K562 (cell line): ENCODE results near the gene RNF144A. TPM values are rescaled to one million over a fixed set of nuclear protein-coding genes. Genes with fewer than 3 reads are reported as not detected.
A peak's percentile ranks its signal among the peaks of the same experiment; 100 is the strongest.

Experiments used
- ATAC-seq: fragments of 200-7000 bp; cut with Tn5 transposase; 3 replicates; pipeline ENCODE4 v1.9.1; 2020; ENCODE audit warnings: moderate library complexity
- BruUV-seq: library from RNA; stranded (reverse); fragments of 400-500 nt; replicated peaks from 2 replicates; lab custom pipeline; 2021; lab: Mats Ljungman, UMichigan
- CTCF ChIA-PET: fragments of 300-600 bp; formaldehyde crosslinking; extraction: SDS; loops from one replicate; lab custom pipeline; 2021; ENCODE audit warnings: low intra/inter-chr PET ratio; lab: Yijun Ruan, JAX
- POLR2A ChIA-PET: fragments of 300-600, 350-650 bp; sonication (Branson Sonifier 250); formaldehyde crosslinking; extraction: SDS; loops from one replicate; lab custom pipeline; 2021; ENCODE audit warnings: antibody characterized with exemption, inconsistent platforms; lab: Yijun Ruan, JAX
- DNase-seq, 4 experiments: peaks; one replicate each; pipeline versions ENCODE4 v3.0.0 to v3.0.0-alpha.2; 2011 to 2018; ENCODE audit warnings: low spot score in 3 of 4, mixed read lengths in 3 of 4; ENCODE audit errors: extremely low read depth in 1 of 4
- FAIRE-seq: peaks from 2 replicates; lab custom pipeline; 2011; peaks lifted over from hg19 to GRCh38; lab: Jason Lieb, UNC
- H2AFZ ChIP-seq: 2 replicates; pipeline ENCODE4 v1.6.0; 2011; ENCODE audit warnings: low read depth, low read length, control low read depth, inconsistent platforms
- H3K27ac ChIP-seq: fragments of 200-600 bp; 3 replicates; pipeline ENCODE4 v1.8.0; 2011; ENCODE audit warnings: low read depth, mild to moderate bottlenecking, control low read depth, inconsistent platforms, low read length, moderate library complexity, mixed read lengths; ENCODE audit errors: extremely low read depth
- H3K27me3 ChIP-seq, 2 experiments: fragments of 300-600 bp in 1 of 2; 2 replicates in 1 of 2; 3 replicates in 1 of 2; pipeline versions ENCODE4 v1.6.0 to v1.8.0; 2011; ENCODE audit warnings: inconsistent platforms in 2 of 2, low read length in 2 of 2, mild to moderate bottlenecking in 1 of 2, mixed read lengths in 1 of 2, moderate library complexity in 1 of 2; ENCODE audit not compliant: control insufficient read depth in 2 of 2, insufficient read depth in 2 of 2
- H3K36me3 ChIP-seq: fragments of 300-600 bp; 3 replicates; pipeline ENCODE4 v1.8.0; 2011; ENCODE audit warnings: mild to moderate bottlenecking, low read length, inconsistent platforms; ENCODE audit not compliant: control insufficient read depth, insufficient read depth
- H3K4me1 ChIP-seq, 2 experiments: fragments of 200-600 bp in 1 of 2; replicated peaks in 1 of 2; 2 replicates in 1 of 2; 3 replicates in 1 of 2; pipeline versions ENCODE4 v1.5.1 to v1.8.0; 2011; ENCODE audit warnings: inconsistent platforms in 2 of 2, low read length in 2 of 2, mild to moderate bottlenecking in 1 of 2, mixed read lengths in 1 of 2, moderate library complexity in 1 of 2; ENCODE audit not compliant: control insufficient read depth in 2 of 2, insufficient read depth in 2 of 2
- H3K4me2 ChIP-seq: 2 replicates; pipeline ENCODE4 v1.6.1; 2011; ENCODE audit warnings: low read length, control low read depth, inconsistent platforms, mixed read lengths; ENCODE audit not compliant: insufficient read depth
- H3K4me3 ChIP-seq: fragments of 200-600 bp; sonication (generic), shearing (Covaris generic); 2 replicates; pipeline ENCODE4 v1.5.1; 2016; ENCODE audit warnings: control low read depth, inconsistent platforms
- H3K79me2 ChIP-seq: fragments of 200-600 bp; 3 replicates; pipeline ENCODE4 v1.8.0; 2011; ENCODE audit warnings: low read length, inconsistent platforms; ENCODE audit not compliant: control insufficient read depth, insufficient read depth
- H3K9ac ChIP-seq, 2 experiments: 2 replicates each; pipeline versions ENCODE4 v1.6.0 to v1.6.1; 2011; ENCODE audit warnings: low read depth in 2 of 2, low read length in 2 of 2, control low read depth in 1 of 2, inconsistent platforms in 1 of 2, mild to moderate bottlenecking in 1 of 2, mixed read lengths in 1 of 2; ENCODE audit not compliant: insufficient read depth in 1 of 2
- H3K9me1 ChIP-seq: one replicate; pipeline ENCODE4 v1.6.0; 2011; ENCODE audit warnings: inconsistent platforms, mild to moderate bottlenecking, low read length, moderate library complexity; ENCODE audit not compliant: control insufficient read depth, insufficient read depth
- H3K9me3 ChIP-seq: replicated peaks from 2 replicates; pipeline ENCODE4 v1.5.1; 2011; ENCODE audit warnings: low read depth, low read length, inconsistent platforms; ENCODE audit not compliant: control insufficient read depth, insufficient read depth
- H4K20me1 ChIP-seq: replicated peaks from 2 replicates; pipeline ENCODE4 v1.6.1; 2011; ENCODE audit warnings: low read length, inconsistent platforms, mixed read lengths; ENCODE audit not compliant: control insufficient read depth, insufficient read depth
- CXXC5 ChIP-seq: fragments of 250-450 bp; sonication (Bioruptor Pico); IDR thresholded peaks from 2 replicates; pipeline ENCODE4 v1.8.0; 2022; ENCODE audit warnings: inconsistent platforms, mild to moderate bottlenecking, moderate library complexity
- DMBX1 ChIP-seq: fragments of 250-450 bp; sonication (Bioruptor Pico); IDR thresholded peaks from 2 replicates; pipeline ENCODE4 v1.8.0; 2022; ENCODE audit warnings: inconsistent platforms, mild to moderate bottlenecking, moderate library complexity, borderline replicate concordance
- ETV5 ChIP-seq: sonication (generic); formaldehyde crosslinking; IDR thresholded peaks from 2 replicates; pipeline ENCODE4 v1.4.0; 2020; ENCODE audit warnings: low read depth, mild to moderate bottlenecking, missing genetic modification reagents
- FOSL1 ChIP-seq: fragments of 200-800 bp; sonication (Bioruptor generic); conservative IDR thresholded peaks from 2 replicates; pipeline ENCODE4 v1.6.1; 2016; ENCODE audit warnings: missing genetic modification characterization, missing compliant biosample characterization
- JUNB ChIP-seq: fragments of 450-650 bp; formaldehyde crosslinking; conservative IDR thresholded peaks from 2 replicates; pipeline ENCODE4 v1.4.0; 2020; ENCODE audit warnings: mild to moderate bottlenecking
- L3MBTL2 ChIP-seq: fragments of 450-650 bp; IDR thresholded peaks from 2 replicates; pipeline ENCODE4 v1.6.1; 2016; ENCODE audit warnings: mild to moderate bottlenecking, moderate library complexity
- LCOR ChIP-seq: sonication (generic); formaldehyde crosslinking; IDR thresholded peaks from 2 replicates; pipeline ENCODE4 v1.8.0; 2022; ENCODE audit warnings: mild to moderate bottlenecking, missing genetic modification reagents
- NCOA2 ChIP-seq, 2 experiments: fragments of 450-650 bp; IDR thresholded peaks; 2 replicates each; pipeline ENCODE4 v1.6.1; 2018; ENCODE audit warnings: mild to moderate bottlenecking in 2 of 2, moderate library complexity in 1 of 2; ENCODE audit not compliant: partially characterized antibody in 2 of 2
- NFE2 ChIP-seq: IDR thresholded peaks from 2 replicates; pipeline ENCODE4 v1.6.1; 2014; ENCODE audit warnings: antibody characterized with exemption, low read depth
- PHF8 ChIP-seq: fragments of 200-600 bp; sonication (generic); IDR thresholded peaks from 2 replicates; pipeline ENCODE4 v1.6.1; 2012; ENCODE audit warnings: mixed run types, mild to moderate bottlenecking, inconsistent platforms, low read length, moderate library complexity, borderline replicate concordance
- POLR3A ChIP-seq: IDR thresholded peaks from 2 replicates; pipeline ENCODE4 v1.6.1; 2011; ENCODE audit warnings: borderline replicate concordance, mild to moderate bottlenecking, moderate library complexity; ENCODE audit not compliant: insufficient read length, insufficient read depth; ENCODE audit errors: extremely low read depth
- TAF1 ChIP-seq: IDR thresholded peaks from 2 replicates; pipeline ENCODE4 v1.6.1; 2011; ENCODE audit warnings: mild to moderate bottlenecking, low read length, moderate library complexity; ENCODE audit not compliant: insufficient read depth, control insufficient read depth, severe bottlenecking; ENCODE audit errors: extremely low read depth
- ZNF197 ChIP-seq: fragments of 200-800 bp; sonication (Bioruptor generic); IDR thresholded peaks from 2 replicates; pipeline ENCODE4 v1.6.1; 2016; ENCODE audit warnings: low read depth, missing genetic modification characterization, missing compliant biosample characterization
- ZNF408 ChIP-seq: fragments of 250-450 bp; sonication (Bioruptor Pico); IDR thresholded peaks from 2 replicates; pipeline ENCODE4 v1.4.0; 2020; ENCODE audit warnings: low read depth, mild to moderate bottlenecking, moderate library complexity
- ZNF444 ChIP-seq: fragments of 250-450 bp; sonication (Bioruptor Pico); IDR thresholded peaks from 2 replicates; pipeline ENCODE4 v1.4.0; 2020; ENCODE audit warnings: mild to moderate bottlenecking, moderate library complexity
- whole genome bisulfite sequencing: fragments of 100-300 bp; shearing (Covaris generic); methylation state at CpG from one replicate; pipeline ENCODE4 v1.1.6; 2016; ENCODE audit warnings: low coverage, mixed read lengths; ENCODE audit not compliant: insufficient coverage; ENCODE audit errors: missing lambda C conversion rate; 5-methylcytosine and 5-hydroxymethylcytosine counted together
- in situ Hi-C: fragments of 300-500 bp; cut with MboI; formaldehyde crosslinking; loops from 4 replicates; pipeline ENCODE4 v1.15.0; 2018; ENCODE audit warnings: inconsistent platforms, mixed read lengths
- intact Hi-C: fragments of 100-400 bp; cut with micrococcal nuclease; formaldehyde crosslinking; loops from 2 replicates; pipeline ENCODE4 v1.14.2; 2022
- polyA plus RNA-seq, 8 experiments: library from polyadenylated mRNA; depleted of rRNA in 4 of 8; stranded (reverse) in 5 of 8; unstranded in 3 of 8; fragments of >200 nt; fragmentation: Nextera tagmentation in 2 of 8; fragmentation: Illumina TruSeq in 1 of 8; extraction: Ambion mirVana in 2 of 8; extraction: Trizol in 1 of 8; gene quantifications; 2 replicates each; pipeline versions ENCODE4 v1.2.1 to v1.2.3, GENCODE V29; 2011 to 2014; ENCODE audit warnings: inconsistent platforms in 1 of 8, missing spikeins in 1 of 8
- total RNA-seq, 7 experiments: library from RNA; depleted of rRNA in 6 of 7; stranded (reverse); fragments of >200 nt in 6 of 7; fragmentation: Illumina TruSeq in 2 of 7; extraction: Trizol in 2 of 7; gene quantifications; 2 replicates each; pipeline versions ENCODE4 v1.2.1 to v1.2.3, GENCODE V29; 2011 to 2021; ENCODE audit warnings: low replicate concordance in 1 of 7
- TF ChIP-seq, protein P1 (sequence below): sonication (generic); IDR thresholded peaks from 2 replicates; pipeline ENCODE4 v1.6.1; 2016

Gene RNF144A
- total and polyA plus RNA-seq, 9 of the 15 experiments (the other 6 are each of a cell fraction or from before 2014, with no cell fraction given), result 0.96 to 11.3 (median 6.2) TPM

GRCh38 chr2:6885968-6886367 lies 31.2 kb upstream of the RNF144A start:
- Histone ChIP-seq H4K20me1 (no peaks in the 10 kb centered on the region), H3K36me3 (no peaks in the 10 kb centered on the region), H2AFZ (peak overlapping the region; percentile 10; the same call in 1 of the 2 replicates), H3K27me3 (no peaks in the 10 kb centered on the region), H3K4me1 (peaks cover 24 to 78% of the 10 kb centered on the region in 2 experiments), H3K4me3 (no peak overlapping the region), H3K9me1 (no peaks in the 10 kb centered on the region), H3K9me3 (no peaks in the 10 kb centered on the region), H3K27ac (peak overlapping the region; percentile 65), H3K4me2 (peak overlapping the region; percentile 67), H3K79me2 (no peaks in the 10 kb centered on the region), H3K9ac (peak overlapping the region in 1 of 2 experiments; percentile 15; a peak in 2 of 4 replicates)
- DNase-seq (peak; percentile 67 to 75 (median 70)), FAIRE-seq (peak; percentile 81), ATAC-seq (peak; percentile 68)
- ChIA-PET POLR2A (no interaction called here), CTCF (no interaction called here)
- 0% methylated on average over 3 of the region's 3 CpGs for WGBS
- intact Hi-C loops (no loop called here), in situ Hi-C loops (no loop called here)
- no TSS peak for BruUV-seq
- peak; percentile 95 for TF ChIP-seq FOSL1
- TF ChIP-seq, protein P1, sequence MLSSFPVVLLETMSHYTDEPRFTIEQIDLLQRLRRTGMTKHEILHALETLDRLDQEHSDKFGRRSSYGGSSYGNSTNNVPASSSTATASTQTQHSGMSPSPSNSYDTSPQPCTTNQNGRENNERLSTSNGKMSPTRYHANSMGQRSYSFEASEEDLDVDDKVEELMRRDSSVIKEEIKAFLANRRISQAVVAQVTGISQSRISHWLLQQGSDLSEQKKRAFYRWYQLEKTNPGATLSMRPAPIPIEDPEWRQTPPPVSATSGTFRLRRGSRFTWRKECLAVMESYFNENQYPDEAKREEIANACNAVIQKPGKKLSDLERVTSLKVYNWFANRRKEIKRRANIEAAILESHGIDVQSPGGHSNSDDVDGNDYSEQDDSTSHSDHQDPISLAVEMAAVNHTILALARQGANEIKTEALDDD, result peak; percentile 50; the same call in 1 of the 2 replicates
- peak in 1 of 2 experiments; percentile 46 for TF ChIP-seq NCOA2 (IDR thresholded peaks at IDR 0.05; ENCODE audit: partially characterized antibody in 2 of 2)
- TF ChIP-seq ETV5 (CRISPR knock-in tag), result 0 out of 2 replicates have a peak, but pooled peaks have one; percentile 28
- 0 out of 2 replicates have a peak, but pooled peaks have one; percentile 19 for TF ChIP-seq JUNB (CRISPR knock-in tag)
- TF ChIP-seq POLR3A, result no peak
- TF ChIP-seq DMBX1, result no peak
- TF ChIP-seq ZNF408 (CRISPR knock-in tag), result no peak
- 0 out of 2 replicates have a peak, but pooled peaks have one; percentile 34 for TF ChIP-seq ZNF197 (CRISPR knock-in tag)
- no peak for TF ChIP-seq TAF1
- TF ChIP-seq L3MBTL2, result peak; percentile 29; the same call in 1 of the 2 replicates
- TF ChIP-seq NFE2, result peak; percentile 88
- no peak for TF ChIP-seq LCOR (CRISPR knock-in tag)
- TF ChIP-seq ZNF444 (CRISPR knock-in tag), result no peak
- TF ChIP-seq CXXC5 (CRISPR knock-in tag), result peak; percentile 44
- no peak for TF ChIP-seq PHF8
